HG02943 (cell line): ENCODE results near the gene MRTFB.

ENCODE experiments used
- ATAC-seq: cut with Tn5 transposase; IDR thresholded peaks from one replicate; pipeline ENCODE4 v1.9.1; 2021; ENCODE audit warnings: mild to moderate bottlenecking, low read depth, moderate library complexity; ENCODE audit not compliant: unreplicated experiment

MRTFB gene

DNA sequence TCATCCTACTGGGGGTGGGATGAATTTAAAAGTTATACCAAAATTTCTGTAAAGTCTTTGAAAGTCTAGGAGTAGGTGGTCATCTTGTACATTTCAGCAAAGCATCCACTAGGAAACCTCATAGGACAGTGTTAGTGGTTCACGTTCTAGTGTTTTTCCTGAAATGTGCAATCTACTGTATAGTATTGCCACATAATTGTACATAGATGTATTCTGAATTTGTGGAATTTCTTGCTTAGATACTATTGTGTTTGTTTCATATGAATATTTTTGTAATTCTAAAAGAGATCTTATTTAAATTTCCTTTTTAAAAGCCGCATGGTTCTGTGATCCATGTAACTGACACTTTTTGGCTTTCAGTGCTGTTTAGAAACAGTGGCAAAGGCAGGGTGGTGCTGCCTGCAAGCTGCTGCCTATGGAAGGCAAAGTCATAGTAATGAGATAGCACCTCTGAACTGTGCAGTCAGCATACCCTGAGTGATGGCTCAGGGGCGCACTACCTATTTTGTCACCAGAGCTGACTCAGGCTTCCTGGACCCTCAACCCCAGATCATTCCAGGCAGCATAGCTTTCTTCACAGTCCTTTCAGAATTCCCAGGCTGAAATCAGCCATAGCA lies 193.3 kb downstream of the MRTFB start:
- ATAC-seq: no peak

DNA sequence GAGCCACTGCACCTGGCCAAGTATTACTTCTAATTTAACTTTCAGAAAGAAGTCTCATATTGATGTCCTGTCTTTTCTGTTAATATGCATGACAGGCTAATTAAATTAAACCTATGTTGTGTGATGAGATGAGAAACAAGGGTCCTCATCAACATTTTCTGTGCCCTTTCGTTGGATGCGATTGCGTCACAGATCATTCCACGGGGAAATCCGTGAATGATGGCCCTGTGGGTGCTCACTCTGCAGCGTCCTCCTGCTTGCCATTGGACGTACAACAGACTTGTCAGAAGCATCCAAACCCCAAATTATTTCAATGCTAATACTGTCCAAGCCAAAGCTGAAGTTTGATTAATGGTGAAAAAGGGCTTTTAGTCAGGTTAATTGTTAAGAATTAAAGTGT lies 197.0 kb downstream of the MRTFB start:
- no peak for ATAC-seq

DNA sequence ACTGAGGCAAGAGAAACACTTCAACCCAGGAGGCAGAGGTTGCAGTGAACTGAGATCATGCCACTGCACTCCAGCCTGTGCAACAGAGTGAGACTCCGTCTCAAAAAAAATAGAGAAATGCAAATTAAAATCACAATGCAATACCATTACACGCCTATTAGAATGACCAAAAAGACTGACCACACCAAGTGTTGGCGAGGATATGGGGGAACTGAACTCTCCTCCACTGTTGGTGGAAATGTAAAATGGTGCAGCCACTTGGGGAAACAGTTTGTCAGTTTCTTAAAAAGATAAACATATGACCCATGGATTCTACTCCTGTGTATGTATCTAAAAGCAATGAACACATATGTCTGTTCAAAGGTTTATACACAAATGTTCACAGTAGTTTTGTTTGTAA lies 204.8 kb downstream of the MRTFB start:
- ATAC-seq: no peak

DNA sequence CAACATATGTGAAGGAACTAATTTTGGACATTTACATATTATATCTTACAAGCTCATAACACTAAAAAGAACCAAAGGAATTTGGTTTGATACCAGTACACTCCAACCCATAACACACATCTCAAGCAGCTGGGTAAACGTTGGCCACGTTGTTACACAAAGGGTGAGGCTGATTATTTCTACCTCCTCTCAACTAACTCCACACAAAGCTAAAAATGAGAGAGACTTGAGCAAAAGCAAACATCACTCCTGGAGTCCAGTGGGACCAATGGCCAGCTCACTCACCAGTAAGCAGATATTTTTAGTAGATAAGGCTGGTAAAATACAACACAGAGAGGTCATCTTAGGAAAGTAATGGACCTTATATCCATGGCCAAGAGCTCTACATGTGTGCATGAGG lies 207.6 kb downstream of the MRTFB start:
- ATAC-seq: no peak

DNA sequence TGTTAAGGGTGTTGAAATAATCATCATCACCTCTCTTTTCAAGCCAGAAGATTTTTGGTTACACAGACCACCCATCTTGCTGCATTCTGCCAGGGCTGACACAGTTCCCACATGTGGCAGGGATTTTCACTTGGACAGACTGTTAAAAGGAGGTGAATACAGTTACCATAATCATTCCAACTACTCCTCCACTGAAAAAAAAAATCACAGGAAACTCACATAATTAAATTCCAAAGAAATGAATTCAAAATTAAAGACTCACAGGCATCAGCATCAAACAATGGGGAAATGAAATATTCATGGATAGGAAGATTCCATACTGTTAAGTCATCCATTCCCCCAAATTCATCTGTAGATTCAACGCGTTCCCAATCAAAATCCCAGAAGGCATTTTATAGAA lies 209.4 kb downstream of the MRTFB start:
- ATAC-seq: no peak

DNA sequence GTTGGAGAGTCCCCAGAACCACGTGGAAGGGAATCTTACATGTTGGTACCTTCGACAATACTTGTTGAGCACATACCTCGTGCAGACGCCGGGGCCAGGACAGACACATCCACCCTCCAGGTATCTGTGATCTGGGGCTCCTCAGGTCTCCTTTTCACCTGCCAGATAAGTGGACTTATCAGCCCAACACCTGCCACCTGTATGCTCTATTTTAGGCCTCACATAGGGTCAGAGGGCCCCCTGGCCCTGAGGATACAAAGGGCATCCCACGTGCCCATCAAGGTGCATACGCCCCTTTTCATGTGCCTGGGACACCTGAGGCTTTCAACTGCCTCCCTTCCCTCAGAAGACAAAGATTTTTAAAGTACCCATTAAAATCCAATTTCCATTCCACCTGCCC lies 212.7 kb downstream of the MRTFB start:
- no peak for ATAC-seq

DNA sequence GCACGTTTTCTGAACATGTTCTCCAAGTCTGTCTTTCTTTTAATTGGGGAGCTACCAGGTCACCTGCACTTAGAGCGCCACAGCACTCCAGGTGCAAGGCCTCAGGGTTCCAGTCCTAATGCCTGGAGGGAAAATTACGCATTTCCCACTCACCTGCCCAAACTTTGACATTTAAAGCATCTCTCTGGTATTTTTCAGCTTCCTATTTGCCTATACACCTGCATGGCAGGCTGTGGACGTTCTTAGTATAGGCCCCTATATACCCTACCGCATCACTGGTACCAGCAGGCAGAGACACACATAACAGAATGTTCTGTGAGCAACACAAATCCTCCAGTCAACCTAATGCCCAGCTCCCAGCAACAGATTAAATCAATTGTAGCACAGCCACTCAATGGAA lies 213.3 kb downstream of the MRTFB start:
- ATAC-seq: no peak

DNA sequence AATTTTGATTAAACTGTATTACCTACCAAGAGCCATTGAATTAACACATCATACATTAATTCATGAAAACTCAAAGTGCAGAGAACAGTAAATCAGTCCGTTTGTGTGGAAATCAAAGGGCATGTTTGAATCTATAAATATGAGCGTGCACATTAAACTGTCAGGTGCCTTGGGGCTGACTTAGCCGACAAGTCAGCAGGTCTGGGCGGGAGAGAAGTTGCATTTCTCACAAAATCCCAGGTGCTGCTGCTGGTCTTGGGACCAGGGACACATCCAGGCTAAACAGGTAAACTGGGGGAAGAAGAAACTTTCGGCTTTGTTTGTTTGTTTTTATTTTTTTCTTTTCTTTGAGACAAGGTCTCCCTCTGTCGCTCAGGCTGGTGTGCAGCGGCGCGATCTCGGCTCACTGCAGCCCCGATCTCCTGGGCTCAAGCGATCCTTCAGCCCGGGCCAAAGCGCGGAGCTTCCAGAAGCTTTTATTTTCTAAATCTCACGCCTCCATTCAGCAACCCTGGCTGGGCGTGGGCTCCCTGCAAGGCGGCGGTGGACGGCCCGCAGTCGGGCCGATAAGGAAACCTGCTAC lies 213.9 kb downstream of the MRTFB start:
- ATAC-seq: peak; percentile 30

DNA sequence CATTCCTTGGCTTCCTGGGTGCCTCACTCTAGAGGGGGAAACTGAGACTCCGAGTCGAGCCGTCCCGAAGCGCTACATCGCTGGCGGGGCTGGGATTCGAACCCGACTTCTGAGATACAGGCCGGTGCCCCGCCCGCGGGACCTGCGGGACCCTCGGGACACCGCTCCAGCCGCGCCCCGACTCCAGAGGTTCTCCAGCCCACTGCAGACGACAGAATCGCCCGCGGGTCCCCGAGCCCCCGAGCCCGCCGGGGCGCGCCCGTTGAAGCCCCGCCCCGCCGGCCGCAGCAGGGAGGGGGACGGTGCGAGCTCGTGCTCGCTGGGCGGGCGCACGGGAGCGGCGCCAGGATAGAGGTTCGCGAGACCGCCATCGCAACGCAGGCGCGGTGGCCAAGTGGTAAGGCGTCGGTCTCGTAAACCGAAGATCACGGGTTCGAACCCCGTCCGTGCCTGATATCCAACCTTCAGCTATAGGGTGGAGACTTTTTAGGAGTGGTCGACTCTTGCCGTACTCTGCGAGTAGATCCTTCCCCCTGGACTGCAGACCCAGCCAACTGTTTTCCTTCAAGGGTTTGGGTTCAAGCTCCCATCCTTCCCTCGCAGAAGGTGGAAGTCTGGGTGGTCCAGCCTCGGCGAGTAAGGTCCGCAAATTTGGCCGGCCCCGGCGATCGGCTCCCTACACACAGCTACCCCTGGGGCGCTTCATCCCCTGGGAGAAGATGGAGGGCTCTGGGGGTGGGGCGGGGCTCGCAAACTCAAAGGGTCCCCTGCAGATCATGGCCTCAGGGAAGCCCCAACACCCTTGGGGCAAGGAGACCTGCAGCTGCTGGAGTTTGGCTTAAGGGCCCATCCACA lies 214.6 kb downstream of the MRTFB start:
- peak; percentile 68 for ATAC-seq

DNA sequence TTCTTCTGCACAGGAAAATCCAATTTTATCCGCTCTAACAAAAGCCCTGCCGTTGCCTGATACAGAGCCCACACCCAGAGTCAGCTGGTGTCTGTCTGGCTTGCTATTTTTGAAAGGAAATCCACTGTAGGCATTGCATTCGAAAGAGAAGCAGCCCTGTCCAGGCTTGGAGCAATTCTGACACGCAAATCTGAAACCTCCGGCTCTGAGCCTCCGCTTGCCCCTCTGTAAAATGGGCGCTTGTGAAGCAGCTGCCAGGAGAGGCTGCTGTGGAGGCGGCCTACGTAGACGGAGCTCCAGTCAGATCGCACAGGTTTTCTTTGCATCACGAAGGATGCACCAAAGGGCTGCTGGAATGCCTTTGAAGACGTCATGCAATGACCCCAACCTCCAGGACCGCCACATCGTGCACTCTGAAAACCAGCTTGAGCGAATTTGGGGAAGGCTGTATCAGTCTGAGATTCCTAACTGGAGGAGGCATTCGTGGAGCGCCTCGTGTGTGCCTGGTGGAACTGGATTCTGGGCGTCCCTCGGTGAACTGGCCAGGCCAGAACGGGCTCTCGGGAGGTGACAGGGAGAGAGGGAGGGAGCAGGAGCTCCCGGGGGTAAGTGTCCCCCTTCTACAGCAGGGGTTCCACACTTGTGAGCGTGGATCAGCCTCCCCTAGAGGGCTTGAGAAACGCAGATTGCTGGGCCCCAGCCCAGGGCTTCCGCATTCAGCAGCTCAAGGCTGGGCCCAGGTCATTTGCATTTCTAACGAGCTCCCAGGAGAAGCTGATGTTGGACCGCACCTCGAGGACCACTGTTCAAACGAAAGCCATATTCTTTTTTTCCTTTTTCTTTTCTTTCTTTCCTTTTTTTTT lies 215.5 kb downstream of the MRTFB start:
- no peak for ATAC-seq

DNA sequence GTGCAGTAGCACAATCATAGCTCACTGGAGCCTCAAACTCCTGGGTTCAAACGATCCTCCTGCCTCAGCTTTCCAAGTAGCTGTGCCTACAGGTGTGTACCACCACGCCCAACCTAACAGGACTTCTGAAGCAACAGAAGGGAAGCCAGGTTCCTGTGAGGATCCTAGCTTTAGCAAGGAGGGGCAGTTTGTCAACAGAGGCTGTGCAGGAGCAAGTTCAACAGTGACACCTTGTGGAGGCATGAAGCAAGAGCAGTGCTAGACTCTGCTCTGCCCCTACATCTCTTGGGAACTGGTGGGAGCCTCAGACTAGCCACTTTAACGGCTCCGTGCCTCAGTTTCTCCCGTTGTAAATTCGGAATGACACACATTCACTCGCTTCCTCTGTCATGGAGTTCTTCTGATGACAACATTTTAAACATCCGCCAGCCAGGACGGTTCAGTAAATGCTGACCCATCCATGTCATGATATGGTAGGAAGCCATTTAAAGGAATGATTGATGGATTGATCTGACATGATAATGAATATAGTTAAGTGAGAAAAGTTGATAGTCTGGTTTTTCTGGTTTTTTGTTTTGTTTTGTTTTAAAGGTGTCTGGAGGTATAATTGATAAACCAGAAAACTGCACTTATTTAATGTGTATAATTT lies 218.7 kb downstream of the MRTFB start:
- ATAC-seq: no peak

DNA sequence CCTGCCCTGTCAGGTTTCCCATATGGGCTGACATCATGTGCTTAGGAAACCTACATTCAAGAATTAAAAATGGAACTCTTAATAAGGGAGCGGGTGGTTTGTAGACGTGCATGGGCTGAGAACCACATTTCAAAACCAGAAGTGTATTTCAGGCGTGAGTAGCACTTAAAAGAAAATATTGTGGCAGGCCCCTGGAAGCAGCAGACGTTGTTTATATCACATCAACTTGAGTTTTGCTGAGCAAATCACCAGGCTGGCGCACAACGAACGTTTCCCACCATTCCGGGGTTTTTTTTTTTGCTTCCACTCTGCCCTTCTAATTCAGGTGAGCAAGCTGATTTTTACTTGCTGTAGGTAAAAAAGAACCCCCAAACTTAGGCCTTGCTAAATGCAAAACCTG lies 220.2 kb downstream of the MRTFB start:
- ATAC-seq: no peak

DNA sequence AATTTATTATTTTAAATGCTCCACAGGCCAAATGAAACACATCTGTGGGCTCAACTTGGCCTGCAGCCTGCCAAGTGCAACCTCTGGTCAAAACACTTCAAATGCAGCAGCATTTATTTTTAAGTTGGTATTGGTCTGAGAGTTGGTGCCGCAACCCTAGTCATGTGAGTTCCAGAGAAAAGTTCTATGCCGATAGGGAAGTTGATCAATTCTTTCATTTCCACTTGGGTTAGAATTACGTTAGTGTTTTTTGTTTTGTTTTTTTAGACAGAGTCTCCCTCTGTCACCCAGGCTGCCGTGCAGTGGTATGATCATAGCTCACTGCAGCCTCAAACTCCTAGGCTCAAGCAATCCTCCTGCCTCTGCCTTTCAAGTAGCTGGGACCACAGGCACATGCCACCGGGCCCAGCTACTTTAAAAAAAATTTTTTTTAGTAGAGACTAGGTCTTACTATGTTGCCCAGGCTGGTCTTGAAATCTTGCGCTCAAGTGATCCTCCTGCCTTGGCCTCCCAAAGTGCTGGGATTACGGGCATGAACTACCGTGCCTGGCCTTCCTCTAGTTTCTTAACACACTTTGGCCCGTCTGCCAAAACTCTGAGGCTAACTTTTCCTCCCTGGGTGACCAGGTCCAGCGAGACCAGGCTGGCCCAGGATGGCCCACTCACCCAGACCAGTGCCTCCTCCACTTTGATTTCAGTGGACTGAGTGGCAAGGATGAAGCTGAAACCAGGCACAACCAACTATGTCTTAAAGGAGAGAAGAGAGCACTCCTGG lies 221.1 kb downstream of the MRTFB start:
- ATAC-seq: no peak

DNA sequence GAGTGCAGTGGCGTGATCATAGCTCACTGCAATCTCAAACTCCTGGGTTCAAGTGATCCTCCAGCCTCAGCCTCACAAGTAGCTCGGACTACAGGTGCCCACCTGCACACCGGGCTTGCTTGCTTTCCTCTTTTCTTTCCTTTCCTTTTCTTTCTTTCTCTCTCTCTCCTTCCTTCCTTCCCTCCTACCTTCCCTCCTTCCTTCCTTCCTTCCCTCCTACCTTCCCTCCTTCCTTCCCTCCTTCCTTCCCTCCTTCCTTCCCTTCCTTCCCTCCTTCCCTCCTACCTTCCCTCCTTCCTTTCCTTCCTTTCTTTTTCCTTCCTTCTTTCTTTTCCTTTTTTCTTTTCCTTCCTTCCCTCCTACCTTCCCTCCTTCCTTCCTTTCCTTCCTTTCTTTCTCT lies 225.5 kb downstream of the MRTFB start:
- no peak for ATAC-seq

DNA sequence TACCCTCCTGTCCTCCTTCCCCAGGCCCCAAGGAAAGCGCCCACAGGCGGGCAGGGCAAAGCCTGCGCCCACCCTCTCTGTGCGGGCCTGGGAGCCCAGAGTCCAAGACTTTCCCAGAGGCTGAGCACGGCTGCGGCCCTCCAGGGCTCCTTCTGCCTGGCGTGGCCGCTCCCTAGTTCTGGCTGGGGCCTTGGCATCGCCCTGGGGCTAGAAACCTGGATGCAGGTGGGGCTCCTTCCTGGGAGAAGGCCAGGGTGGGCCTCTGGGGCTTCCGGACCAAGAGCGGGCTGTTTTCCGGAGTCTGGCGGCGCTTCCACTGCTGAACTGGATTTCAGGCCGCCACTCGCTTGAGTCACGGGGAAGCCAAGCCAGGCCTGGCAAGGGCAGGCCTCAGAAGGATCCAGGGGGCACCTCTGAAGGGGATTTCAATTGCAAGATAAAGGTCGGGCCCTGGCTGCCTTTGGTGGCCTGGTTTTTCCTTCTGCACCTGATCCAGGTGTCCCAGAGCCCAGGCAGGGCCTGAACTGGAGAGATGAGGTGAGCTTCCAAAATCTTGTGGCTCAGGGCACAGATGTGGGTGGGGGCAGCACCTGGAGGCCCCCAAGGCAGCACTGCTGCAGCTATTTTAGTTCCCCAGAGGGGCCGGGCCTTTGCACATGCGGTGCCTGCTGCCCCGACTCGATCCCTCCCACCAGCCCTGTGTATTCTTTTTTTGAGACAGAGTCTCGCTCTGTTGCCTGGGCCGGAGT lies 227.4 kb downstream of the MRTFB start:
- ATAC-seq: no peak

DNA sequence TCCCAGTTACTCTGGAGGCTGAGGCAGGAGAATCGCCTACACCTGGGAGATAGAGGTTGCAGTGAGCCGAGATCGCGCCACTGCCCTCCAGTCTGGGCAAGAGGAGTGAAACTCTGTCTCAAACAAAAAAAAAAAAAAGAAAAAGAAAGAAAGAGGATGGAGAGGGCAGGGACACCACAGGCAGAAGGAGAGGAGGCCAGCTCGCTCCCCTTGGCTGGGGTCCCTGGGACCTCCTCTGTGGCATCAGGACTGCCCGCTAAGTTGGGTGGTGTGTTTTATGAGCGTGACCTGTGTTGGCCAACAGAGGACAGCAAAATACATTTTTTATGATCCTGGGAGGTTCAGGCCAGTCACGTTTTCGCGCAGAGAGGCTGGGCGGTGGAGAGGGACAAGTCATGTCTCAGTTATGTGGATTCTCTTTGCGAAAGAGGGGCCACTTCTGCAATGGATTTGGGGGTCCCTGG lies 229.6 kb downstream of the MRTFB start:
- ATAC-seq: no peak

DNA sequence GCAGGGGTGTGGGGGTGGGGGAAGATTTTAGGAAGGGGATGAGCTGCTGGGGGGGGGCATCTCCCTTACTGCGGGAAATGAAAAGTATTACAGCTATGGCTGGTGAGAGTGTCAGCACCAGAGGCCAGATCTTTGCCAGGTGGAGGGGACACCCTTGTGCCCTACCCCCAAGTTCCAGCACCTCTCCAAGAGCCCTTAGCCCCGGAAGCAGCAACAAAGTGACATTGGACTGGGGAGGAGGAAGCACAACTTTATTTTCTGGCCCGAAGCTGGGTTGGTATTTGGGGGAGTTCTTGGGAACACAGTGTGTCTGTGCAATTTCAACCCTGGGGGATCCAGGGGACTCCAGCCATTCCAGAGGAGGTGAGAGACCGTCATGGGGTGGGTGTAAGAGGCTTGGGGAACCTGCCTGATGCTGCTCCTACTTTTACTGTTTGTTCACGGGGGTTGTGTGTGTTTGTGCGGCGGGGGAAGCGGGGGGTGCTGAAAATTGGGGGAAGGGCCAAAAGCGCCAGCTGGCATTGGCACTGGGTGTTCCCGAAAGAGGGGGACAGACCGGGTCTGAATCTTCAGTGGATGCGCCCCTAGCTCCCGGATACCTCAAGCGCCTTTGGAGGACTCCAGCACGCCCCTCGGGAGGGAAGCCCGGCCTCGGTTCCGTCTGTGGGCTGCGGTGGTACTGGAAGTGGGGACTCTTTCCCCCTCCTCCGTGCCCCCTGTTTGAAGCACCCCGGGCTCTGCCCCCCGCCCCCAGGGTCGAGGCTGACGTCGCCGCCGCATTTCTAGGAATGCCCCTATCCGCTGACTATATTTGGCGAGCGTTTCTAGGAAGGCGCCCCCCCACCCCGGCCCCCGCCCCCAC lies 230.3 kb downstream of the MRTFB start:
- peak; percentile 4 for ATAC-seq

DNA sequence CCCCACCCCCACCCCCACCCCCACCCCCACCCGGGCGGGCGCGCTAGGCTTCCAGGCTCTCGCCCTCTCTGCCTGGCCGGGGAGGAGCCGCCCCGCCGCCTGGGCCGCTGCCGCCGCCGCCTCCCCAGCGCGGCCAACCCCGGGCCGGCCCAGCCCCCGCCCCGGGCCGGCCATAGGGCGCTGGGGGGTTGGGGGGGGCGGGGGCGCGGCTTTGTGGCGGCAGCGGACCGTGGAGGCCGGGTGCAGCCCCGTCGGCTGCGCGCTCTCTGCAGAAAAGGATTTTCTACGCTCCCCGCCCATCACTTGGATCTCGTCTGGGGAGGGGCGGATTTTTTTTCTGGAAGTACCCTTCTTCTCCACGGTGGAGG lies 230.9 kb downstream of the MRTFB start:
- ATAC-seq: peak; percentile 62
